Activated CD4-positive, alpha-beta memory T cell treated with anti-CD3 and anti-CD28 coated beads for 36 hours (primary cell): ENCODE data around the gene TPK1. TPM values are rescaled to one million over a fixed set of nuclear protein-coding genes. Genes with fewer than 3 reads are reported as not detected.
"Not testable (repeated sequence)": the region's sequence is repeated elsewhere in the genome, so short reads cannot be mapped to it uniquely, and the experiment has no call there.

Source experiments
- CTCF ChIA-PET: fragments of 350-600 bp; sonication (Branson Sonifier 250); formaldehyde crosslinking; loops from one replicate; lab custom pipeline; 2021; ENCODE audit warnings: antibody characterized with exemption, inconsistent platforms; lab: Charles Lee
- POLR2A ChIA-PET: fragments of 350-600 bp; sonication (Branson Sonifier 250); formaldehyde crosslinking; loops from one replicate; lab custom pipeline; 2021; ENCODE audit warnings: antibody characterized with exemption; lab: Charles Lee
- DNase-seq: peaks from one replicate; pipeline ENCODE4 v3.0.0-alpha.2; 2020
- H3K27ac Mint-ChIP-seq: one replicate; pipeline ENCODE4 v1.8.0; 2021; ENCODE audit warnings: mixed read lengths
- H3K27me3 Mint-ChIP-seq: one replicate; pipeline ENCODE4 v1.8.0; 2021; ENCODE audit warnings: mixed read lengths
- H3K36me3 Mint-ChIP-seq: one replicate; pipeline ENCODE4 v1.8.0; 2021; ENCODE audit warnings: mixed read lengths
- H3K4me1 Mint-ChIP-seq: one replicate; pipeline ENCODE4 v1.8.0; 2021; ENCODE audit warnings: low read depth, mixed read lengths
- H3K4me3 Mint-ChIP-seq: one replicate; pipeline ENCODE4 v1.8.0; 2021; ENCODE audit warnings: mild to moderate bottlenecking, mixed read lengths
- H3K9me3 Mint-ChIP-seq: one replicate; pipeline ENCODE4 v1.8.0; 2021; ENCODE audit warnings: mixed read lengths
- intact Hi-C: fragments of 100-400 bp; cut with micrococcal nuclease; formaldehyde crosslinking; loops from one replicate; pipeline ENCODE4 v1.15.1; 2023
- total RNA-seq, 2 experiments: library from RNA; stranded (reverse); gene quantifications; one replicate each; pipeline ENCODE4 v1.2.3, GENCODE V29; 2021

TPK1 gene
- total RNA-seq, 2 experiments from 2014 or later = 19.1 to 26.0 TPM

DNA sequence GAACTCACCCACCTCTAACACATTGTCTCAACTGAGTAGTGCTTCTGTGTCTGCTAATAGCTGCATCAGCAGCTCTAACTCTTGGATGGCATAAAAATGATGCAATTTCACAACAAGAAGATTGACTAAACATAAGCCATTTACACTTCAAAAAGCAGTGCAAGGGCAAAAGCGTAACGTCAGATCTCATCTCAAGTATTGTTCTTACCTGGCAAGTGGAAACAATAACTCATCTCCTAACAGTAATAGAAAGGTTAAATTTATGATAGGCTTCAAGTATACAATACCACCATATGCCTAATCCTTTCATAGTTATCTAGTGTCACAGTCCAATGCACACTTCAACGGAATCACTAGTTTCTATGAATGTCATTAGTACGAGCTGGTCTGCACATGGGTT, 14.8 kb downstream of the TPK1 start:
- peak; percentile 30 for DNase-seq
- intact Hi-C loops = loop anchor here (1.0 to 10.0 kb wide), 7 partner anchors 8 to 1576 kb away; partner anchors contain the start of gene ZYX
- Mint-ChIP-seq H3K9me3 (no peaks in the 10 kb centered on the region), H3K27ac (peak overlapping the region; percentile 90), H3K27me3 (no peaks in the 10 kb centered on the region), H3K36me3 (peaks cover 8% of the 10 kb centered on the region), H3K4me3 (peak overlapping the region; percentile 3), H3K4me1 (peaks cover 82% of the 10 kb centered on the region)
- CTCF ChIA-PET = interaction anchor here (1.4 to 3.0 kb wide), 2 partner anchors 9 to 14 kb away, joined by 7 to 16 read pairs; partner anchors contain the start of gene TPK1
- POLR2A ChIA-PET = interaction anchor here (0.7 to 7.2 kb wide), 3 partner anchors 9 to 18 kb away, joined by 3 to 99 read pairs (median 20); partner anchors contain the start of gene TPK1

DNA sequence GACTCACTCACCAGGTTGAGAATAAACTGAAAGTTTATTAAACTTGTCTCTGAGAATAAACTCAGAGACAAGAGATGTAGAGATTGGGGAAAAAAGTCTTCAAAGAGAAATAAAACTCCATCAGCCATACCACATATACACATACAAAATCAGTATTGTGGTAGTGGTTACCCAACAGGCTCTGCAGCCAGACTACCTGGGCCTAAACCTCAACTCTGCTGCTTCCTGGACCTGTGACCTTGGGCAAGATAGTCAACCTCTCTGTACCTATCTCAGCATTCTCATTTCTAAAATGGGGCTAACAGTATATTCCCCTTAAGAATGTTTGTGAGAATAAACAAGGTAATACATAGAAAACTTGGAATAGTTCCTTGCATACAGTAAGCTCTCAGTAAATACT, 15.3 kb downstream of the TPK1 start:
- H3K4me3 Mint-ChIP-seq = peak overlapping the region; percentile 13
- H3K36me3 Mint-ChIP-seq = peaks cover 8% of the 10 kb centered on the region
- no peaks in the 10 kb centered on the region for H3K9me3 Mint-ChIP-seq
- POLR2A ChIA-PET = interaction anchor here (0.7 to 7.2 kb wide), 4 partner anchors 8 to 18 kb away, joined by 3 to 99 read pairs (median 12); partner anchors contain the start of gene TPK1
- peak overlapping the region; percentile 90 for H3K27ac Mint-ChIP-seq
- DNase-seq = peak; percentile 50
- intact Hi-C loops = loop anchor here (5.0 to 10.0 kb wide), 3 partner anchors 33 to 1576 kb away; partner anchors contain the start of gene ZYX
- H3K27me3 Mint-ChIP-seq = no peaks in the 10 kb centered on the region
- H3K4me1 Mint-ChIP-seq = peaks cover 79% of the 10 kb centered on the region
- CTCF ChIA-PET = interaction anchor here (1.4 to 3.0 kb wide), 2 partner anchors 8 to 15 kb away, joined by 7 to 16 read pairs; partner anchors contain the start of gene TPK1

DNA sequence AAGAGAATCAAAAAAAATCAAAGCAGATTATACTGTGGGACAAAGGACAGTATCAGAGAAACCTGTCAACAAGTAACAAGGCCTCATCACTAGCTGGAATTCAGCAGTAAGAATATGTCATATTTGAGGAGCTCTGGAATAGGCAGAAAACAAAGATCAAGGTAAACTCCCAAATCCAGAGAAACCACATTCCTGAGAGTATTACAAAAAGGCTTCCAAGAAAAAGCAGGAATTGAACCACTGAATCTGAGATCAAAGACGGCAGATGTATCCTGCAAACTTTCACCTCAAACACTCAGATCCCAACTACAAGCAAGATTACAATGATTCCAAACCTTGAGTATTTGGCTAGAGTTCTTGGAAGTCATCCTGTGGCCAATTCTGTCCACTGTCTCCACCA, 16.3 kb downstream of the TPK1 start:
- intact Hi-C loops = no loop called here
- CTCF ChIA-PET = interaction anchor here (0.9 to 2.8 kb wide), 2 partner anchors 15 to 16 kb away, joined by 3 to 14 read pairs; partner anchors contain the start of gene TPK1
- Mint-ChIP-seq H3K4me1 (peaks cover 75% of the 10 kb centered on the region), H3K27ac (peak overlapping the region; percentile 90), H3K9me3 (no peaks in the 10 kb centered on the region), H3K27me3 (no peaks in the 10 kb centered on the region), H3K36me3 (peaks cover 8% of the 10 kb centered on the region), H3K4me3 (no peak overlapping the region)
- DNase-seq = no peak
- POLR2A ChIA-PET = interaction anchor here (1.4 to 7.2 kb wide), 2 partner anchors 9 to 15 kb away, joined by 3 to 99 read pairs; partner anchors contain the start of gene TPK1

DNA sequence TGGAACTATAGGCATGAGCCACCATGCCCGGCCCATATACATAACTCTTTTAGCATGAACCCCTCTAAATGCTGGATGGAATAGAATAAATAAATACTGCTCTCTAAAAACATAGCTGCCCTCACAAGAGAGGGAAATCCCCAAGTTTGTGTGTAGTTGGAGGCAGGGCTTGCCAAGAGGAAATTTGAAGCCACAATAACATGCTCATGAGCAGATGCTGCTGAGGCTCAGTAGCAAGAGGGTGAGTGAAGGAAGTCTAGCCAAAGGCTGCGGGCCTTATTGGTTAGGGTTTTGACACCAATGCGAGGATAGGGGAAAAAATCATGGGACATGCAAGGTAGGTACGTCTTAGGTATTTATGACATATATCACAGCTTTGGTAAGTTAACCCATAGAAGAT, 17.3 kb downstream of the TPK1 start:
- no peaks in the 10 kb centered on the region for H3K27me3 Mint-ChIP-seq
- peaks cover 6% of the 10 kb centered on the region for H3K36me3 Mint-ChIP-seq
- H3K4me1 Mint-ChIP-seq = peaks cover 68% of the 10 kb centered on the region
- H3K4me3 Mint-ChIP-seq = no peak overlapping the region
- intact Hi-C loops = no loop called here
- ChIA-PET POLR2A (interaction anchor here (1.1 to 7.2 kb wide), 2 partner anchors 8 to 16 kb away, joined by 4 to 99 read pairs; partner anchors contain the start of gene TPK1), CTCF (interaction anchor here (0.9 to 2.8 kb wide), 2 partner anchors 14 to 17 kb away, joined by 3 to 14 read pairs; partner anchors contain the start of gene TPK1)
- peak overlapping the region; percentile 90 for H3K27ac Mint-ChIP-seq
- DNase-seq = peak; percentile 66
- no peaks in the 10 kb centered on the region for H3K9me3 Mint-ChIP-seq

DNA sequence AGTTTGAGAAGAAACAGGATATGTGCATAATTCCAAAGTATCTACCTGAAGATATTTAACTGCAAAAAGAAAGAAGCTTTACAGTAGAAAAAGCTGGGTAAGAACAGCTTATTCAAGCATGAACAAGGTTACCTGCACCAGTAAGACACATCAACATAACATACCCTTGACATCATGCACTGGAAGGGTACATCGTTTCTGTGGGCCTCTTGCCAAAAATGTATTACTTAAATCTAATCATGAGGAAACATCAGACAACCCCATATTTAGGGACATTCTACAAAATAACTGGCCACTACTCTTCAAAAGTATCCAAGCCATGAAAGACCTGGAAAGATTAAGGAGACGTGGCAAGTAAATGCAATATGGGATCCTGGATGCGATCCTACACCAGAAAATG, 18.9 kb downstream of the TPK1 start:
- no peak for DNase-seq
- Mint-ChIP-seq H3K9me3 (no peaks in the 10 kb centered on the region), H3K4me3 (no peak overlapping the region), H3K27me3 (no peaks in the 10 kb centered on the region), H3K27ac (no peak overlapping the region), H3K36me3 (peaks cover 5% of the 10 kb centered on the region), H3K4me1 (peaks cover 65% of the 10 kb centered on the region)
- POLR2A ChIA-PET = interaction anchor here (7.2 kb wide), 1 partner anchor 18 kb away, joined by 99 read pairs; the partner anchor contains the start of gene TPK1
- CTCF ChIA-PET = interaction anchor here (1.7 to 2.8 kb wide), 2 partner anchors 18 to 30 kb away, joined by 8 to 14 read pairs; partner anchors contain the start of gene TPK1
- intact Hi-C loops = no loop called here

DNA sequence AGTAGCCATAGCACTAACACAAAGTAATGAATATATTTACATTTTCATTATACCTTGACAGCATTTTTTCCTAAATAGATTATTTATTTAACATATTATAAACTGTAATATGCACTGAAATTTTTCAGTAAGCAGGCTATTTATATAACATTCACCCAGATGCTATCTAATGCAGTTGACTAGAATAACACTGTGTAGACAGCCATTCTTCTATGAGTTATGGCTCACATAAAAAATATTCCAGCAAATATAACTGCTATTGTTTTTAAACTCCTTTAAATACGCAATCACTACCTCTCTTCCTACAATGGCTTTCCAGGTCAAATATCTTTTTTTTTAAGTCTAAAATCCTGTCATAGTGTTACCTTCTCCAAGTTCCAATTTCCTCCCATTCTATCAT, 21.6 kb downstream of the TPK1 start:
- Mint-ChIP-seq H3K4me3 (no peak overlapping the region), H3K27me3 (no peaks in the 10 kb centered on the region), H3K27ac (no peak overlapping the region), H3K9me3 (no peaks in the 10 kb centered on the region), H3K4me1 (peaks cover 56% of the 10 kb centered on the region), H3K36me3 (peaks cover 3% of the 10 kb centered on the region)
- CTCF ChIA-PET = no interaction called here
- POLR2A ChIA-PET = interaction anchor here (1.5 kb wide), 1 partner anchor 20 kb away, joined by 3 read pairs; no protein-coding TSS in a partner anchor
- no peak for DNase-seq
- intact Hi-C loops = no loop called here

DNA sequence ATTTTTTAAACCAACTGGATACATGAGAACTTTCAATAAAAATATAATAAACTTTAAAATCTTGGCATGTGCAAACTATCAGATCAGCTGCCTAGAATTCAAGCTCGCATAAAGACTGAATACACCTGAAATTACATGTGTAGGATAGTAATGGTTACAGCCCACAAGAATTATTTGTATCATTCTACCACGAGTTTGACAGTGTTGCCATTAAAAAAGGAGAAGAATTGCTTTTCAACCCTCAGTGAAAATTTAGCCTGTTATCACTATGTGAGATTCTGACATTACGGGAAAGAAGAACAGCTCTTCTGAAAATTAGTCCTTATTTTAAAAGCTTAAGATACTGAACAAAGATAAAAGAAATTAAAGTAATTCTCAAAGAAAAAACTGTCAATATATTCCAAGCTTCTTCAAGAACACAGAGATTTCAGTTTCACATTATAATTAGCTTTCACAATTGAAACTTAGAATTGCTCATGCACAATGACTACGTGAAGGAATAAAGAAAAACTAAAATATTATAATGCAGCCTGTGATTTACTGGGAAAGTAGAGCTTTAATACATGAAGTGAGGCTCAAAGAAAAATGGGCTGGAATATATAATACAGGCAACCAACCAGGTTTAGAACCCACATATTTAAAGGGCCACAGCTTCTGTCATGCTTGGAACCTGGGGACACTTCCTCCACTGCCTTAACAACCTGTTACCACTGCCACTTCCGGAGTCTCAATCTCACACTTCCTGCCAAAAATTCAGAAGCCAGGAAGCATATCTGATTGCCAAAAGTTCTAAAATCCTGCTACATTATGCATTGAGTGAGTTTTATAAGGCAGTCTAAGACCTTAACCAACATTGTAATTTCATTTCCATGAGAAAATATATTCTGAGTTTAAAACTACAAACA, 23.2 kb downstream of the TPK1 start:
- peak overlapping the region; percentile 70 for H3K4me3 Mint-ChIP-seq
- peak overlapping the region; percentile 91 for H3K27ac Mint-ChIP-seq
- peak; percentile 59 for DNase-seq
- intact Hi-C loops = loop anchor here (1.0 kb wide), 1 partner anchor 9 kb away; no protein-coding TSS in a partner anchor
- H3K27me3 Mint-ChIP-seq = no peaks in the 10 kb centered on the region
- peaks cover 54% of the 10 kb centered on the region for H3K4me1 Mint-ChIP-seq
- H3K9me3 Mint-ChIP-seq = no peaks in the 10 kb centered on the region
- peaks cover 3% of the 10 kb centered on the region for H3K36me3 Mint-ChIP-seq
- ChIA-PET CTCF (interaction anchor here (0.6 to 2.6 kb wide), 5 partner anchors 8 to 73 kb away, joined by 3 to 18 read pairs (median 3); partner anchors contain the start of gene TPK1), POLR2A (interaction anchor here (1.8 to 2.2 kb wide), 2 partner anchors 9 to 22 kb away, joined by 20 to 43 read pairs; partner anchors contain the start of gene TPK1)

DNA sequence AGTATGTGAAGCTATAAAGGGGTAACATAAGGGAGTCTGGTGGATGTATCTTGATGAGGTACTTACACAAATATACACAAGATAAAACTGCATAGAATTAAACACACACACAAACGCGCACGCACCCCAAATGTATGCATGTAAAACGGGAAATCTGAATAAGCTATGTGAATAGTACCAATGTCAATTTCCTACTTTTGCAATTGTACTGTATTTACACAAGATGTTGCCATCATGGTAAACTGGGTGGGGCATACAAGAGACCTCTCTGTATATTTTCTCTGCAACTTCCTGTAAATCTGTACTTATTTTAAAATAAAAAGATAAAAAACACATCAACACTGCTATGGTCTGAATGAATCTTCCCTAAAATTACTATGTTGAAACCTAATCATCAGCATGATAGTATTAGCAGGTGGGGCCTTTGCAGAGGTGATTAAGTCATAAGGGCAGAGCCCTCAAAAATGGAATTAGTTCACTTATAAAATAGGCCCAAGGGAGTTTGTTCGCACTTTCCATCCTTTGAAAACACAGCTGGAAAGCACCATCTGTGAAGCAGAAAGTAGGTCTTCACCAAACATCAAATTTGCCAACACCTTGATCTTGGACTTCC, 30.1 kb downstream of the TPK1 start:
- Mint-ChIP-seq H3K9me3 (no peaks in the 10 kb centered on the region), H3K36me3 (peaks cover 19% of the 10 kb centered on the region), H3K27me3 (no peaks in the 10 kb centered on the region), H3K4me3 (no peak overlapping the region), H3K4me1 (peaks cover 51% of the 10 kb centered on the region), H3K27ac (no peak overlapping the region)
- DNase-seq = no peak
- CTCF ChIA-PET = interaction anchor here (1.3 kb wide), 1 partner anchor 13 kb away, joined by 3 read pairs; no protein-coding TSS in a partner anchor
- POLR2A ChIA-PET = interaction anchor here (0.5 to 1.0 kb wide), 2 partner anchors 14 to 96 kb away, joined by 3 read pairs; no protein-coding TSS in a partner anchor
- intact Hi-C loops = loop anchor here (1.0 to 2.0 kb wide), 2 partner anchors 16 to 29 kb away; no protein-coding TSS in a partner anchor

DNA sequence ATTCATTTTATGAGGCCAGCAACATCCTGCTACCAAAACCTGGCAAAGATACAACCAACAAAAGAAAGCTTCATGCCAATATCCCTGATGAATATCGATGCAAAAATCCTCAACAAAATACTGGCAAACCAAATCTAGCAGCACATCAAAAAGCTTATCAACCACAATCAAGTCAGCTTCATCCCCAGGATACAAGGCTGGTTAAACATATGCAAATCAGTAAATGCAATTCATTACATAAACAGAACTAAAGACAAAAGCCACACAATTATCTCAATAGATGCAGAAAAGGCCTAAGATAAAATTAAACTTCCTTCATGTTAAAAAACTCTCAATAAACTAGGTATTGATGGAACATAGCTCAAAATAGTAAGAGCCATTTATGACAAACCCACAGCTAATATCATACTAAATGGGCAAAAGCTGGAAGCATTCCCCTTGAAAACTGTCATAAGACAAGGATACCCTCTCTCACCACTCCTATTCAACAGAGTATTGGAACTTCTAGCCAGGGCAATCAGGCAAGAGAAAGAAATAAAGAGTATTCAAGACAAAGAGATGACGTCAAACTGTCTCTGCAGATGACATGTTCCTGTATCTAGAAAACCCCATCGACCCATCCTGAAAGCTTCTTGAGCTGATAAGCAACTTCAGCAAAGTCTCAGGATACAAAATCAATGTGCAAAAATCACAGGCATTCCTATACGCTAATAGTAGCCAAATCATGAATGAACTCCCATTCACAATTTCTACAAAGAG, 35.0 kb downstream of the TPK1 start:
- intact Hi-C loops, POLR2A ChIA-PET: not testable (repeated sequence)
- H3K36me3 Mint-ChIP-seq = peaks cover 40% of the 10 kb centered on the region

DNA sequence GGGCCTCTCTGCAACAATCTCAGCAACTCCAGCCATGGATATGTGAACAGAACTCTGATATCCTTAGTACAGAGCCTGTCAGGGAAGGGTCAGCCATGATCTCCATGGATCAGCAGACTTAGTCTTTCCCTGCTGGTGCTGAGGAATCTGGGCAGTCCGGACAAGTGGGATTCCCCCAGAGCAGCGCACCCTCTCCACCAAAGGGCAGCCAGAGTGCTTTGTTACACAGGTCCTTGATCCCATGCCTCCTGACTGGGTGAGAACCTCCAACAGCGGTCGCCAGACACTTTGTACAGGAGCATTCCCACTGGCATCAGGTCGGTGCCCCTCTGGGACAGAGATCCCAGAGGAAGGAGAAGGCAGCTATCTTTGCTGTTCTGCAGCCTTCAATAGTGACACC, 38.9 kb downstream of the TPK1 start:
- Mint-ChIP-seq H3K27ac (no peak overlapping the region), H3K4me3 (no peak overlapping the region), H3K9me3 (peaks cover 9% of the 10 kb centered on the region), H3K27me3 (no peaks in the 10 kb centered on the region), H3K4me1 (peaks cover 24% of the 10 kb centered on the region), H3K36me3 (peaks cover 24% of the 10 kb centered on the region)
- POLR2A ChIA-PET = no interaction called here
- CTCF ChIA-PET = no interaction called here
- intact Hi-C loops = no loop called here
- DNase-seq = no peak

More for the DNA sequence above, 35.0 kb downstream of the TPK1 start:
- DNase-seq, H3K9me3 Mint-ChIP-seq, H3K27me3 Mint-ChIP-seq, H3K4me3 Mint-ChIP-seq, H3K27ac Mint-ChIP-seq: not testable (repeated sequence)
- H3K4me1 Mint-ChIP-seq = peaks cover 41% of the 10 kb centered on the region
- CTCF ChIA-PET = interaction anchor here (0.7 to 1.7 kb wide), 2 partner anchors 10 to 14 kb away, joined by 3 to 5 read pairs; no protein-coding TSS in a partner anchor
